Gastrocnemius medialis (tissue), 4 donors: ENCODE measurements around the gene BCL2L2.

Experiments
- CTCF ChIP-seq, 5 experiments: fragments of 450-650 bp in 3 of 5; fragments of 200-600 bp in 2 of 5; sonication (generic) in 2 of 5; IDR thresholded peaks in 4 of 5; conservative IDR thresholded peaks in 1 of 5; 1 replicate in 4 of 5; 2 replicates in 1 of 5; pipeline ENCODE4 v1.5.1; 2016 to 2019; ENCODE audit warnings: antibody characterized with exemption in 5 of 5, mild to moderate bottlenecking in 3 of 5, moderate library complexity in 3 of 5
- POLR2A ChIP-seq, 2 donors: fragments of 450-650 bp; IDR thresholded peaks; one replicate each; pipeline ENCODE4 v1.6.1; 2017; ENCODE audit warnings: antibody characterized with exemption in 2 of 2, mild to moderate bottlenecking in 2 of 2, moderate library complexity in 2 of 2

GRCh38 chr14:23345987-23346692 is 39.5 kb downstream of the BCL2L2 start:
- TF ChIP-seq CTCF (IDR thresholded peaks at IDR 0.05 in 4 of 5, conservative IDR thresholded peaks at IDR 0.05 in 1 of 5) (no peak), POLR2A (IDR thresholded peaks at IDR 0.05) (no peak)
